Activated CD8-positive, alpha-beta memory T cell treated with anti-CD3 and anti-CD28 coated beads for 1 hour (primary cell): ENCODE measurements around the gene SIX1.

ENCODE experiments used
- DNase-seq, 2 donors: peaks; one replicate each; pipeline ENCODE4 v3.0.0-alpha.2; 2020; ENCODE audit warnings: low read depth in 1 of 2; ENCODE audit errors: extremely low read depth in 1 of 2

SIX1 gene

DNA sequence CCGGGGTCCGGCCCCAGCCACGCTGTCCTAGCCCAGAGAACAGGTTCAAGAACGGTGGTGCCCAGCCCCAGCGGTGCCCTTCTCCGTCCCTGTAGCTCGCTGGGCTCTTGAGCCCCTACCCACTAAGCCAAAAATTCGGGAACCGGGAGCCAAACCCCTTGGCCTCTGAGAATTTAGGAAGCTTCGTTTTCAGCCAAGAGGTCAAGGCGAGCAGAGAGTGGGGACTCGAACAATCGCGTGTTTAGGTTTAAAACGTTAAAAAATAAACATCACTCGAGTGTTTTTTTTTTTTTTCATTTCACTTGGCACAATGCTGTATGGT lies 6.2 kb downstream of the SIX1 start:
- DNase-seq: no peak

DNA sequence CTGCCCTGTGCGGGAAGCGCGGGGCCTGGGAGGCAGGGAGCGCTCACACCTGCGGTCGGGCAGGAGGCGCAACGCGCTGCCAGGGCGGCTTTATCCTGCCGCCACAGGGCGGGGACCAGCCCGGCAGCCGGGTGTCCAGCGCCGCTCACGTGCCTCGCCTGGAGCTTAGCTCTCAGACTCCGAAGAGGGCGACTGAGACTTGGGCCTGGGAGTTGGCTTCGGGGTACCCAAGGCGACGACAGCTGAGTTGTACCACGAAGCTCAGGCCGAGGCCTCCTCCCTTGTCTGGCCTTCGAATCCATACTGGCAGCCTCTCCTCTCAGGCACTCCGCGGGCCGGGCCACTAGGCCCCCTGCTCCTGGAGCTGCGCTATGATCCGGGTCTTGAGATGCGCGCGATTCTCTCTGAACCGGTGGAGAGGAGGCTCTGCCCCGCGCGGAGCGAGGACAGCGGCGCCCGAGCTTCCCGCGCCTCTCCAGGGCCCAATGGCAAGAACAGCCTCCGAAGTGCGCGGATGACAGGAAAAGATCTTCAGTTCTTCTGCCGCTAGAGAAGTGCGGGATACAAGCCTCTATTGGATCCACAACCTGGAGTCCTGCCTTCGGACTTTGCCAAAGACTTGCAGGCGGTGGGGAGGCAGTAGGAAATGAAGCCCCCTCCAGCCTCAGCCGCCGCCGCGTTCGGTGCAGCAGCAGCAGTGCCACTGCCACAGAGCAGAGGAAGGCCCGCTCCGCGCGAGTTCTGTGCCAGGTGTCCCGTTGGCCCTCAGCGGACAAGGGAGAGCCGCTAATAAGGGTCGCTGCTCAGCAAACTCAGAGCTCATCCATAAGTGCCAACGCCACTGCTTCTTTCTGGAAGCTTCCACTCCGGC lies 6.8 kb downstream of the SIX1 start:
- no peak for DNase-seq

DNA sequence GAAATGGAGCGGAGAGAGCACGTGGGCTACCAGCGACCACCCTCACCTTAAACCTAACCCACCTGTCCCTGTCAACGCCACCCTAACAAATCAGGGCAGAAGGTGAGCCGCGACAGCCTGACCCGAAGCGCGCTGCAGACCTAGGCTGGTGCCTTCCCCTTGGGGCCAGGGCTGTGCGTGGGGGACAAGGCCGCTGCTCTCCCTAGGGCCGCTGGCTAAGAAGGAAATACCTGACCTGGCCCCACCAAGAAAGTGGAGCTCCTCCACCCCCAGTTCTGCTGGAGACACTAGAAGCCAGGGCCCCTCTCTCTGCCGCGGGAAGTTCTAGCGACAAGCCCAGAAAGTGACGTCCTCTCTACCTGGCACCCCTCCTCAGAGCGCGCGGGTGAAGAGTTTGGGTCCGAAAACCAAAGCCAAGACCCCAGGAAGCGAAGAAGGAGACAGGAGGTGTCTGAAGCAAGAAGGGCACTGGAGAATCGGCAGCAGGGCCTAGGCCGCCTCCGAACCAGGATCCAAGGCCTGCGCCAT lies 7.5 kb downstream of the SIX1 start:
- no peak for DNase-seq

DNA sequence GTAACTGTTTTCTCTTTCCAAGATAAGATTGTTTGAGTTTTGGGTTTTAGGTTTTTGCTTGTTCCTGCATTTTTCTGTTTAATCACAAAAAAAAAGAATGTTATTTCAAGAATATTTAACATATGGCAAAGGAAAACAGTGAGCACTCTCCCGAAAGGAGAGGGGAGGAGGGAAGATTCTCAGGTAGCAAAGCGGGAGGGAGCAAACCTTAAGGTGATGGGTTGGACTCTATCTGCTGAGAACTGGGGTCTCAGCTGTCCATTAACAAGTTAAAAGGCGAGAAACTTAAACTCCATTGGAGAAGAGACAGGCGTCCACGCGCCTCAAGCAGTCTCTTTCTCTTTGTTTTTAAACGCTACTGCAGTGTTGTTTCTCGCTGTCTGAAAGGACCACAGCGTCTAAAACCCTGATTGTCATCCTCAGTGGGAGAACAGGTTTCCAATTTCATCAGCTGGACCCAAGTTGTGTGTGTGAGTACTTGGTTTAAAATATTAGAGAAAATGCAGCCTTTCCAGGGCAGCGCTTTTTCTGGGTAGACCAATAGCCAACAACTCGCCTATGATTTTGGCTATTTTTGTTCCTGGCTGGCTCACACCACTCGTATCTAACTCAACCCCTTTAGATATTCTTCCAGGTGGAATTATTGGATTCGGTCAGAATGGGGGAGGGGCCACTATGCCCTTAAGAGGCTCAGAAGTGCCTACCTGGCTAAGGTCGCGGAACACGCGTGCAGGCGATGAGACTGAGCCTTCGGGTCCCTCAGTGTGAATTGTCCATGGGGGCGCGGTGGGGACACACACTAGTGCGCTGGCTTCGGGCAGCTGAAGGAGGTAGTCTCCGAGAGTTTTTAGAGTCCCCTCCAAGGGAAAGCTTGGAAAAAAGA lies 8.2 kb downstream of the SIX1 start:
- DNase-seq: no peak

DNA sequence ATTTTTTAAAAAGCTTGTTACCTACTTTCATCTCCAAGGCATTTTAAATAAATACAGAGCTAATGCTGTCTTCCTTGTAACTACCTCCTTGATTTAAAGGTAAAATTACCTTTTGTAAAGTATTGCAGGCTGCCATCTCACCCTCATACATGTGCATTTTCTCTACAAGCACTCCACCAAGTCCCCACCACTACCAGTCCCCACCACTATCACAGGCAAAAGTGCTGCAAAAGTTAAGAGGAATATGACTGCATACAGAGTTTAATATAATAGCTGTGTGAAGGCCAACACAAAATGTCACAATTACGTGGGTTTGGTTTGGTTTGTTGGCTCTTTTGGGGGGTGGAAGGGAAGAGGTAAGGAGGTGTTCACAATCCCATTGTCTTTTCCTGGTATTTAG lies 9.6 kb downstream of the SIX1 start:
- no peak for DNase-seq

DNA sequence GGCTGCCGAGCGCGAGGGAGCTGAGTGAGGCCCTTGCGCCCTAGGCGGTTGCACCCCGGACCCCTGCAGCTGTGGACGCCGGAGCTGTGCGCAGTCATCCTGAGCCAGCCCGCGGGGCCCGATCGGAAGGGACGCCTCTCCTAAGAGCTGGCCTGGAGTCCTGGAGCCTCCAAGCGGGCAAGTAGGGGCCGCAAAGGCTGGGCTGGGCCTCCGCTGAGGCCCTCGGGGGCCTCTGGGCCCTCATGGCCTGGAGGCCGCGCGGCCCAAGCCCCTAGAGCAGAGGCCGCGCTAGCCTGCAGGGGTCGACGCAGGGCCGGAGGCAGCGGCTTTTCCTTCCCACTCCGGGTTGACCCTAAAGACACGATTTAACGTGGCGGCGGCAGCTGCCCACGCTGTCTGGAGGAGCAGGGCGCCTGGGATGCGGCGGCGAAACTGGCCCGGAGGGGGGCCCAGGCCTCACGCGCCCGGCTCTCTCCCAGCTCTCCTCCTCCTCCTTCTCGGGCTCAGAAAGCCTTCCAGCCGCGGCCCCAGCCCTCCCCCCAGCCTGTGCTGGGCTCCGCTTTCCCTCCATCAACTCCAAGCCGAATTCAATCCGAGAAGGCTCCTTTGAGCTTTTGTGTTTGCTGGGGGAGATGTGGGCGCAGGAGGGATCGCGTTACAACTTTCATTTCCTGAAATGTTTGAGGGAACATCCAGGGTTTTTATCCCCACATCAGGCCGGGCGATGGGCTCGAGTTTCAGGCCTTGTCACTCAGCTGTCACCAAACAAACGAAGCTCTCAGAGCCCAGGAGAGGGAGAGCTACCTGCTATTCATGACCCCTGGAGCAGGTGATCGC lies 11.6 kb downstream of the SIX1 start:
- DNase-seq: no peak

DNA sequence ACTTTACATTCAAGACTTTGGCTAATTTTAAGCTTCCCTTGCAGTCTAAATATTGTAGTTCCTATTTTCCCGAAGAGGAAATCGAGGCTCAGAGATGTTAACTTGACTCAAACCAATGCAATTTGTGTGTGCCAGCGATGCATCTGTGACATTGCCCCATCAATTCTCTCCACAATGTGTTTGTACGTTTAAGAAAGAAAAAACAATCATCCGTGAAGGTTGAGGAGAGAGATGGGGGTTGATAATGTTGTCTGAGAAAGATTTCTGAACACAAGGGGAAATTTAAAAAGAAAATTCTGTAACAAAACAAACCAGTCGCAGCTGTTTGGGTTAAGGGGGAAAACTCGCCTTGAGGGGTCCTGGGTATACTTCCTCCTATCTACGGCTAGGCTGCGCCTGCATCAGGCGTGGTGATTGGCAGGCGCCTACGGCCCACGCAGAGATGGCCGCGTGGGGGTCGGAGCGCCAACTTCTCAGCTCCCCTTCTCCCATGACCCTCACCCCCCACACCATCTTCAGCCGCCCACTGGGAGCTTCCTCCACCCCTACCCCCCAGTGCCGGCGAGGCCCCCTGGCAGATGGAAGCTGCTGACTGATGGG lies 12.3 kb downstream of the SIX1 start:
- DNase-seq: no peak

DNA sequence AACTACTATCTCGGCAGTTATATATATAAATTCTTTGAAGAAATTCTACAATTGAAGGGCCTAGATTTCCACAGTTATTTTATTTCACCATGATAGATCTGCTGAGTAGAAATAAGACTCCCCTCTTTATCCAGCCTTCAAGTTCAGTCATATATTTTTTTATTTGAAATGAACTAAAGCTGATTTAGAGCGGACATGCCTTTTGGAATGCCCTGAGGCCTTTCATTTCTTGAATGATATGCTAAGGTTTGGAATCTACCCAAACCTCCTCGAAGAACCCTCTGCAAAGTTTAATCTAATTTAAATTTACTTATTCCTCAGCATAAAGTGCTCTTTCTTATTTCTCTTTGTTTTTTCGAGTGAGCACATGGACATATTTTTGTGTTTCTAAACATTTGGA lies 15.1 kb downstream of the SIX1 start:
- no peak for DNase-seq

DNA sequence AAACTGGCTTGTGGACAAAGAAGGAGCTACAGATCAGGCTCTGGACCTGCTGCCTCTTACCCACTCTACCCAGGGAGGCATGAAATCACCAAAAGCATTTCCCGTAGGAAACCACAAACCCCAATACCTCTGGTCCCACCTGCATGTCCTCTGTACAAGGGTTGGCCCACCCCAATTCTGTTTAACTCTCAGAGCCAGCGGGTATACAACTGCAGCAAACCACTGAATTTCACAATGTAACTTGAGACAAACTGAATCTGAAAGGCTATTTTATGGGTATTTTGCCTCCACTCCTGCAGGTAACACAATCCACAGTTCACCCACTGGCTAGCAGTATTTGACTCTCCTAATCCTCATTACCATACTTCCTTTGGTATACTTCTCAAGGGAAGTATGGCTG lies 16.5 kb downstream of the SIX1 start:
- DNase-seq: no peak

DNA sequence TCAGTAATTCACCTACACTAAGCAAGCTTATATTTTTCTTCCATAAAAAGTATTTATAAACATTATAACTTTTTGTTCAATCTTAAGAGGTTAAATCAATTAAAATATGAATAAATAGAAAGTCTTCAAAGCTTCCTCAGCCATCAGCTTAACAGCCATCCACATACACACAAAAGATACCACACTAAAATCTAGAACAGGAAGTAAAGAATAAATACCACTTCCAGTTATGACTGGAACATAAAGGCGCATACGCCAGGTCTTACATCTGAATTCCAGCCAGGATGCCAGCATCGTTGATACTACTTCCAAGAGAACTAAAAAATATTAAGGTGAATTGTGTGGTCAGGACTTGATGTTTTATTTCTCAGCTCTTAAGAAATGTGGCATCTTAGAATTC lies 17.0 kb downstream of the SIX1 start:
- no peak for DNase-seq

DNA sequence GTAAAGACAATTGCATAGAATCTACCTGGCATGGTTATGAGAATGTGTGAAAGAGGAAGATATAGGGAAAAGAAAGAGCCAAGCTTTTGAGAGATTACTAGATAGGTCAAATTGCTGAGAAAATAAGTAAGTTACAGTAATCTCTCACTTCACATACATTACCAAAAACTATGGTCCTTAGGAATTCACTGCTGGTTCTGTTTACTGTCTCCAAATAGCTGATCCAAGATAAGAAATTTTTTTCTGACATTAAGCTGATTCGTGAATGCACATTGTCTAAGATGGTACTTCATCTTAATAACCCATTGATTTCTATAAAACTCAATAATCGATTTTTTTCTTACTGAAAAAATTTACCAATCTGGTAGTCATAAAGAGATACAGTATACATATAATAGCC lies 17.4 kb downstream of the SIX1 start:
- no peak for DNase-seq

DNA sequence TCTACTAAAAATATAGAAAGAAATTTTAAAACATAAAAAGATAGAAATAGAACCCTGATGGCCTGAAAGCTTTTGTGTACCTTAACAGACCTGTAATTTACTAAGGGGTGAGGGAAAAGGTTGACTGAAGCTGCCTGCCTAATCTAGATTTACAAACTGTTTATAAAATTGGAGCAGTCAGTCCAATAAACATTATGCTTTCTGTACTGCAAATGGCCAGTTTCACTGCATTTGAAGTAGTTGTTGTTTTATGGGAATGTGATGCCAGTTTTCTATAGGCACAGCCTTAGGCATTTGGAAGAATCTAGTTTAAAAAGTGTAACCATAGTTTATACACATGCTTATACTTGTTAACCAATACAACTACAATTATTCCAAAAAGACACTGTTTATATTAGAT lies 19.1 kb downstream of the SIX1 start:
- DNase-seq: no peak

DNA sequence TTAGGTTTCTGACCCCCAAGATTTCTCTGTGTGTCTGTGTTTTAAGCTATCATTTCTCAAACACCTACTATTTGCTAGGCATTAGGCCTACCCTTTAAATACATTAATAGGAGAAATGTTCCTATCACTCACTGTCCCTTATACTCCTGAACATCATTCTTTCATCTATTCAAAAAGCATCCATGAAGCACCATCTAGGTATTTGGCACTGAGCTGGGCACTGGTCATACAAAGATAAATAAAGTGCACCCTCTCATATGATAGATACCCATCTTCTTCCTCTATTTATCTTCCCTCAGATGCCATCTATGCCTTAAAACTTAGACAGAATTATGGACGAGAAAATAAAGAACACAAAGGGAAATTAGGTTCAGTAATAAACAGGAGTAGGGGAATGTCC lies 20.4 kb downstream of the SIX1 start:
- no peak for DNase-seq

DNA sequence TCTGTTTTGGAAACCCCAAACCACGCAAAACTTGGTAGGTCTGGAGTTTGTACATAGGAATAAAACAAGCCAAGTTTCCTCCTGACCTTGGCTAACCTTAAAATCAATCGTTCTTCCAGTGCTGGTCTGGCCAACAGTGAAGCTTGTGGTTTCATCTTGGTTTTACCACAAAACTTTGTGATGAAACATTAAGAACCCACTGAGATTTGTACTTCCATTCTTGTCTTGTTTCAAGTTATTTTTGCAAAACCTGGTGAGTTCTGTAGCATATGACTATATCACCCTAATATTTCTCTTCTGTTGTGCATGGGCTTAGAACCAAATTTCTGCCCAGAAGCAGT lies 26.4 kb downstream of the SIX1 start:
- DNase-seq: no peak

DNA sequence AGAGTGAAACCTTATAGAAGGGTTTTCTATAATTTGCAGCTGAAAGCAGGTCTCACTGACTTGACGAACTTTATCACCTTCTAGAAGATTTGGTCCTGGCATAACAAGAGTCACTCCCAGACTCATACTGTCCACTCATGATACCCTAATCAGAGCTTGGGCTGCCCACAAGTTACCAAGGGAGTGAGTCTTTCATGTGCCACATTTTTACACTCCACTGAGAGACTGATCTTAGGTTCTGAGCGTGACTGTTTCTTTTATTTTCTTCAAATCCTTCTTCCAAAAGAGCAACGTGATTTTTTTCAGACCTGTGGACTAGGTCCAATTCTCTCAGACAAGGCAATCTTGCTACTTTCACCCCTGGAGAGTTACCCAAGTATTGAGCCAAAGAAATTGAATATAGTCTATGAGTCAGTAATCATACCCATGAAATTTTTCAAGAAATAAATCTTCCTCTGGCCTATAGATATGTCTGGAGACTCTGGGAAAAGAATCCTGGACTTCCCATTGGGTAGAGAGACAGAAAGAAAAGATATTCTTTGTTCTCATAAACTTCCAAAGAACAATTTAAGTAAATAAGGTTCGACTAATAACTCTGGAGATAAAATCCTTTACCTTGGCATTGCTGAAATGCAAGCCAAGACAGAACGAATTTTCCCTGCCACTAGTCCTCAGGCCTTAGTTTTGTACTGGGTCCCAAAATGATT lies 26.9 kb downstream of the SIX1 start:
- no peak for DNase-seq

DNA sequence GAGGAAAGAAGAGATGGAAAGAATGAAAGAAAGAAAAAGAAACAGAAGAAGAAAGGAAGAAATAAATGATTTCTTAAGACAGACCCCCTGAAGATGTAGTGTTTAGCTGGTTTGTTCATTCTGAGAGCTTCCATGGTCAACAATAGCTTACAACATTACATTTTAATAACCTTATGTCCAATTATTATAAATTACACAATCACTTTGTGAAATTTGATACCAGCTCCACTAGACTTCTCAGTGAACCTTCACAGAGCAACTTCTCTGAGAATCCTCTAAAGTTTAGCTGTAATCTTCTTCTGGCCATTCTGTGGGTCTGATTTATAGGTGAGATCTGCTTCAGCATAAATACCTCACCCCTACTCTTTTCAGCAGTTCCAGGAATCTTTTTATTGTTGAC lies 27.9 kb downstream of the SIX1 start:
- no peak for DNase-seq

DNA sequence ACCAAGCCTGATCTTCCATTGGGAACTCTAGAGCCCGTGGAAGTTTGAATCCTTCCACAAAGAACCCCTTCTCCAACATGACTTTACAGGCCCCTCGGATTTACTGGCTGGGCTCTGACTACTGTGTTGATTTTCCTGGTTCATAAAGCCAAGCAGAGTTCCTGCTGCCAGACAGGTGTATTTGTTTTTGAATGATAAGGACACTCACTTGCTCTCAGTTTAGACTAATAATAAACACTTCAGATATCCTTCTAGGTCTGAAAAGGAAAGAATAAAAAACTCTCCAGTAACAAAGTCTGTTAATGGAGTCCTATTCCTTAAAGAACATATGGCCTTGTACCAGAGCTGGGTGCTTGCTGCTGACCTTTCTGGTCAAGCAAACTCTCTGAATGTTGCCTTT lies 31.0 kb downstream of the SIX1 start:
- no peak for DNase-seq

DNA sequence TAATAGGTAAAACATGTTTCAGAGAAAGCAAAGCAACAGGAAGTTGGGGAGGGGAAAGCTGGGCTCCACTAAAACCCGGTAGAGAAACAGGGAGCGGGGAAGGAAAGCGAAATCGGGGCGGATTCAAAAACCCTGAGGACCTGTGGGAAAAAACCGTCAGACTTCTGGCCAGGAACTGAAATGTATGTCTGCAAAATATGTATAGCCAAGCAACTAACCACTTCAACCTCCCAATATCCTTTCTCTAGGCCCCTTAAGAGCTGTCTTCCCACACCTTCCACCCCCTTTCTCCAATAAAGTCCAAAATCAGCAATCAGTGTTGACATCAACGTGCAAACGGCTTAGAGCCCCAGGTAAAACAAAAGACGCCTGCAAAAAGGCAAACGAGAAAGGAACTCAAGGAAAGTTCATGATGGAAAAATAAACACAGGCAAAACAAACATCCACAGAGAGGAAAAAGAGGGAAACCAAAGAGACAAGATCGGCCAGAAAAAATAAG lies 32.8 kb downstream of the SIX1 start:
- no peak for DNase-seq

DNA sequence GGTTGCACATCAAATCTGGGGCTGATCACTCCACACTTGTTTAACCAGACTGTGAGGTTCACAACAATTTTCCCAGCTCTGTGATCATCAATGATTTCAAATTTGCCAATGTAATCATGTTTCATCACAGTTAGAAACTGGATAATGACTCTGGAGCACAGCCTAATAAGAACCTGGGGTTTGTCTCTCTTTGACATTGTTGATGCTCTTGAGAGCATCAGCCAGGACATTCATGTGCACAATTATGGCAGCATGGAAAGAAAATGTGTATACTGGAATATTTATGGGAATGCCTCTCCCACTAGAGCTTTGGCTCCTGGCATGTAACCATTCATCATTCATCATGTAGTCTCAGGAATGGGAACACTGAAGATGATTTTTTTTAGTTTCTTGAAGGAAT lies 47.0 kb downstream of the SIX1 start:
- DNase-seq: no peak

DNA sequence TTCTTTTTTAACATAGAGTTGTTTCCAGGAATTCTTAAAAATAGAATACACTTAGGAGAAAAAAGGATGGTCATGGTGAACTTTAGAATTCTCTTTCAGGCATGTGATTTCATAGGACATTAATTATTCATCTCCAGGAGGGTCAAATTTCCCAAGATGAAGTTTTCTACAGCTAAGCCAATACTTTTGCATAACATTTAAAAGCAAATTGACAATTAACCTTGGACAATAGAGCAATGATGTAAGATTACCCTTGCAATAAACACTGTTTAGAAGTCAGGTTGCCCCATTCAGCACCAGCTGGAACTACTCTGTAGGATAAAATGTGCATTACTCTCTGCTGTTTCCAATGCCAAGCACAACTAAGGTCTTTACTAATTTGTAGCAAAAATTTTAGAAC lies 49.5 kb downstream of the SIX1 start:
- DNase-seq: no peak
